Fibroblast of skin of left quadriceps (primary cell): ENCODE measurements around the gene SPDYE5.

ENCODE experiments used
- DNase-seq, 2 experiments: peaks; one replicate each; pipeline ENCODE4 v3.0.0-alpha.2; 2013; ENCODE audit warnings: low read depth in 2 of 2

SPDYE5 gene

DNA sequence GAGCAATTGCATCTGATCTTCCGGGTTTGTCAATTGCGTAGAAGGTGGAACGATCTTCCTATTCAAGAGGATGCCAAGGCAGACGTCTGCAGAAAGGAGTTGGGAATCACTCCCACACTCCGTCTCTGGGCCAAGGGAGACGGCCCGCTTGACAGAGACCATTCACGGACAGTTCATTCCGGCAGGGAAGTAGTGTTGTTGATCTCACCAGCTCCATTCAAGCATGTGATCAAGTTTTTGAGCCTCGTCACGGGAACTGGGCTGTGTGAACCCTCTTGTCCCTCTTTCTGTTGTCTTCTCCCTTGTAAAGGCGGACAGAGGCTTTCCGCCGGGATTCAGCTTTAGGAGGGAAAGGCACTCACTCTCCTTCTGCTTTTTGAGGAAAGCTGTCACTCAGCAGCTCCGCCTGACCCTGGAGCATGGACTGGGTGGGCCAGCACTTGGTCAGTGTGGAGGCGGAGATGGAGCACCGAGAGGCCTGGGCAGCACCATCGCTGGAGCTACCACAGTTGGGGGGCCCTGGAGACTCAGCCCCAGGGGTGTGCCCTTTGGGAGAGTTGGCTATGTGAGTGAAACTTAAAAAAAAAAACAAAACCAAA is 44.9 kb downstream of the SPDYE5 start:
- no peak for DNase-seq

DNA sequence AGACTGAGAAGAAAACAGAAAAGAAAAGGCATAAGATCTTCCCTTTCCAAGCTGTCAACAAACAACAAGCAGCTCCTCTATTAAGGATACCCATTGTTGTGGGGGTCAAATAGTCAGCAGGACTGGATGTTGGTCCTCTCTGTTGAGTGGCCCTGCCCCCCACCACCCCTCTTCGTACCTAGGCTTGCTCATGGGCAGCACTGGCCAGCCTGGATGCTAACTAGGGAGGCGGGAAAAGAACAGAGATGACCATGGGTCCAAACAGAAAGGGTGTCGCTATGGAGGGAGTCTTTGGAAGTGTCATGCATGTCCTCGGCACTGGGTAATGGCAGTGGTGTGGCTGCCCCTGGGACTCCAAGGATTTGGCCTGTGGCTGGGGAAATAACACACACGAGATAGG is 45.6 kb downstream of the SPDYE5 start:
- DNase-seq, result no peak

DNA sequence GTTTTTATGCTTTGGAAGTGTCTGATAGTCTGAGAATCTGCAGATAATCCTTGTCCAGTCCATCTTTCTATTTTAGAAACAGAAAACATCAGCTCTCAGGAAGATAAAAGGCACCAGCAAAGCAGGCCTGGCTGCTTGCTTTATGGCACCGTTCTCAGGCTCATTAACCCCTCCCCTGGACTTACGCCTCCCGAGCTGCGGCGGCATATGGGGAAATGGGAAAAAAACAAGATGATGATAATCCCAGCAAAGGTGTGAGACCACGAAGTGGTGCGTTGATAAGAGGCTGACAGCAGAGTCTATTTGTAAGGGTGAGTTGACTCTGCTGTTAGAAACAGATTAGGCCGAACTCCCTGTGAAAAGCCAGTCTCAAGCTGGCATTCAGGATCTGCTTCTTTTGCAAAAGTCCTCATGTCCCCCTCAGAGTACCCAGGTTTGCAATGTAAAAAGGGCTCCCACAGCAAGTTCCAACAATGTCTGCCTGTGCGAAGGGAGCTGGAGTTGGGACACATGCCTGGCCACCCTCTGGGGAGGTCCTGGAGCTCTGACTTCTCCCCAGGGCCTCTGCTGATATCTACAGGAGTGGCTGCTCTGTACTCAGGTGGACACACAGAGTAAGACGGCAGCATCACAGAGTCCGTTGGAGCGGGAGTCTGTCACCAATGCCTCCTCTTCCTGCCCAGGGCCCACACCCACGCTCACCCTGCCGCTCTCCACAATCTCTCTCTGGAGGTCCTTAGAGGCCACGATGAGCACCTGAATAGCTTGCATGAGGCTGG is 54.3 kb downstream of the SPDYE5 start:
- no peak for DNase-seq
